Cortex of kidney (tissue), 1 donor: ENCODE measurements around the gene OARD1.
"Not testable (repeated sequence)": the region's sequence is repeated elsewhere in the genome, so short reads cannot be mapped to it uniquely, and the experiment has no call there.

Experiments used
- DNase-seq: peaks from one replicate; lab custom pipeline; 2025; lab: John Stamatoyannopoulos, UW

OARD1 gene, protein sequence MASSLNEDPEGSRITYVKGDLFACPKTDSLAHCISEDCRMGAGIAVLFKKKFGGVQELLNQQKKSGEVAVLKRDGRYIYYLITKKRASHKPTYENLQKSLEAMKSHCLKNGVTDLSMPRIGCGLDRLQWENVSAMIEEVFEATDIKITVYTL

DNA sequence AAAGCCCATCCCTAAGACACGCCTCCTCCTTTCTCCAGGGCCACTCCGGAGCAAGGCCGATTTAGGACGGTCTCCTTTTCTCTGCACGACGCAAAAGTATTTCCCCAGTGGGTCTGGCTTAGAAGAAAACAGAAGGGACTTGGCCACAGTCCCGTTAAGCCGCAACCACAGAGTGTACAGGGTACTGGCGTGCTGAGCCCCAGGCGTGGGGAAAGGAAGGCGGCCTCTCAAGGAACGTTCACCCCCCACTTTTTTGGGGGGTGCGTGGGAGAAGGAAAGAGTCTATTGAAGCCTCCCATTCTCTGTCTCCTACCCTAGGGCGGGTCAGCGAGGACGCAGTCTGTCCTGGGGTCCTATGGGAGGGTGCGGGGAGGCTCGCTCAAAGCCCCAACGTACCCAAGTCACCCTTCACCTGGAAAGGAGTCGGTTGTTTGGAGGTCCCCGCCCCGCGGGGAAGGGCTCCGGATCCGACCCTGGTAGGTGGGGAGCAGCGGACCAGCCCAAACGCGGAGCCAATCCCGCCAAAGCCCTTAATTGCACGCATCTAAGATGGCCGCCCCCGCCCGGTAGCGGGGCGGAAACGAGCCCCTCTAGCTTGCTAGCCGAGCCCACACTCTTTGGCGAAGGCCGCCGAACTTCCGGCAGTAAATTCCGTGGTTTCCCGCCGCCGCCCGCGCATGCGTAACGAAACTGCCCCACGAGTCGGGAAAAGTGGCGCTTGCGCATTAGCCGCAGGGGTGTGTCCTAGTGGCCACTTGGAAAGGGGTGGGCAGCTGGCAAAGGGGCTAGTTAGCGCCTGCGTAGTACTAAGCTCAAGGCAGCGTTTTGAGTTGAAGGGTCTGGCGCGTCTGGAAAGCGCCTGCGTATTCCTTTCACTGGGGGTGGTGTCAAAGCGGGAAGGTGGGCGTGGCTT is at the start of gene OARD1:
OARD1 (minus strand) TSS at position 434 of the 913 bp plus-strand sequence. CDS start 722 bp downstream, outside the sequence.
- DNase-seq = peak; percentile 83

DNA sequence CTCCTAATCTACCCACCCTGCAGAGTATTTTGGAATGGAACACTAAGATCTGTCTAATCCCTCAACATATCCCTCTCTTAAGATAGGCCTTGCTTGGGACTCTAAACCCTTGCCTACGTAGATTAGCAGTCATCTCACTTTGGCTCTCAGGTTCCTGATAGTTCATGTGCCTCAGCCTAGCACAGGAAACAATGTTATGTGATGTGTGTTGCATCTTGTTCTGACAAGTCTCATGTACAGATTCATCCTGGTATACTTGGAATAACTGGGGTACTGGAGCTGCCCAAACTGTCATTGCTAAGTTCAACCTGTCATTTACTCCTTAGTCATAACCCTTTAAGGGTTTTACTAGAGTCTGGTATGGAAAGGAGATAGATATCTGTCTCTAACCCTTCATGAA is 47.9 kb upstream of the OARD1 start:
- no peak for DNase-seq

DNA sequence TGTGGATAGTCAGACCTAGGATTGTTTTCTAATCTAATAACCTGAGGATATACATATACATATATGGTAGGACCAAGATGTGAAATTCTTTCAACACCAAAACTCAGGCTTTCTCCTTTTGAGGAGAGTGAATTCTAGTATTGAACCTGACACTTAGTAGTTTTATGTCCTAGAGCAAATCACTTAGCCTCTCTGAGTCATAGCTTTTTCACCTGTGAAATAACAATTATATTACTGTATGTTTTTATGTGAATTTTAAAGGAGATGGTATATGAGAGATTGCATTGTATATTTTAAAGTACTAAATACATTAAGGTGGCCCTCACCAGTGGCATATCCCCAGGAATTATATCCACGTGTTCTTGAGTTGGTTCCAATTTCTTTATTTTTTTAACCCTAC is 47.4 kb upstream of the OARD1 start:
- no peak for DNase-seq

DNA sequence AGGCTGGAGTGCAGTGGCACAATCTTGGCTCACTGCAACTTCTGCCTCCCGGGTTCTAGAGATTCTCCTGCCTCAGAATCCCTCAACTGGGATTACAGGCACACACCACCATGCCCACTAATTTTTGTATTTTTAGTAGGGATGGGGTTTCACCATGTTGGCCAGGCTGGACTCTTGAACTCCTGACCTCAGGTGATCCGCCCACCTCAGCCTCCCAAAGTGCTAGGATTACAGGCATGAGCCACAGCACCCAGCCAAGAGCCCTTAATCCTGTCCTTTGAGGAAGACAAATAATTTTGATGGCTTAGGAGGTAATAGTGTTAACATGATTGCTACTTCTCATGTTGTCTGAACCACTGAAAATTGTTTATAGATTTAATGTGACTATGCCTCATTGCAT is 42.9 kb upstream of the OARD1 start:
- not testable (repeated sequence) for DNase-seq

GRCh38 chr6:41111017-41111416 is 38.9 kb upstream of the OARD1 start:
- no peak for DNase-seq

GRCh38 chr6:41103847-41104246 is 31.7 kb upstream of the OARD1 start:
- no peak for DNase-seq

DNA sequence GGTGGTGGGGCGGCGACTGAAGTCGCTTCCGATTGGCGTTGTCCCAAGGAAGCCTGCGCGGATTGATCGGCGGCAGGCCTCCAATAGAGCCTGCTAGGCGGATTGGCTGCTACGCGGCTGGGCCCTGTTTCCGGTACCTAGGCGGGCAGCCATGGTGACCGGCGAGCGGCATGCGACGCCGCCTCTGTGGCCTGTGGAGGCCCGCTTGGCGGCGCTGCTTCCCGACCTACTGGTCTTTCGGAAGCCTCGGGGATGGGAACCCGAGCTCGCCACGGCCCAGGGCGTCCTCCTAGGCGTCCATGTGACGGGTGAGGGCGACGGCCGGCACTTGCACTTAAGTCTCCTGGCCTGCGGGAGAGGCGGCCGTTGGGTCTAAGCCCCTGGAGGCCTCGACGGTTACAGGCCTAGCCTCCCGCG is 28.7 kb upstream of the OARD1 start:
- DNase-seq = no peak

DNA sequence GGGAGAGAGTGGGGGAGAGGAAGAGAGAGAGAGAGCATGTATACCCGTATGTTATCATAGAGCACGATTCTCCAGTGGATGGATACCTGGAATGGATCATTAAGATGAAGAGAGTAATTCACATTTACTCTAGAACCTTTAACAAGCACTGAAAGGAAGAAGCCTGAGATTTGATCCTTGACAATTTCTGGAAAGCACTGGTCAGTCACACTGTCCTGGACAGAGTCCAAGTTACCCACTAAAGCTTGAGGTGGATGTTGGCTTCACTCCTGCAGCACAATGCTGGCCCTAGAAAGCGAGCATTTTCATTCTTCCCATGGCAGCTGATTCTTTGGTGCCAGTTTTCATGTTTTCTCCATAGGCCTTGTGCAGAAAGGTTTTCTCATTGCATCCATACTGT is 26.2 kb upstream of the OARD1 start:
- DNase-seq = no peak

GRCh38 chr6:41097467-41098090 is 25.4 kb upstream of the OARD1 start:
- DNase-seq = no peak

GRCh38 chr6:41093729-41094128 is 21.6 kb upstream of the OARD1 start:
- DNase-seq = no peak

GRCh38 chr6:41092421-41093140 is 20.4 kb upstream of the OARD1 start:
- DNase-seq = no peak

GRCh38 chr6:41090841-41091761 is 18.9 kb upstream of the OARD1 start:
- DNase-seq = no peak

DNA sequence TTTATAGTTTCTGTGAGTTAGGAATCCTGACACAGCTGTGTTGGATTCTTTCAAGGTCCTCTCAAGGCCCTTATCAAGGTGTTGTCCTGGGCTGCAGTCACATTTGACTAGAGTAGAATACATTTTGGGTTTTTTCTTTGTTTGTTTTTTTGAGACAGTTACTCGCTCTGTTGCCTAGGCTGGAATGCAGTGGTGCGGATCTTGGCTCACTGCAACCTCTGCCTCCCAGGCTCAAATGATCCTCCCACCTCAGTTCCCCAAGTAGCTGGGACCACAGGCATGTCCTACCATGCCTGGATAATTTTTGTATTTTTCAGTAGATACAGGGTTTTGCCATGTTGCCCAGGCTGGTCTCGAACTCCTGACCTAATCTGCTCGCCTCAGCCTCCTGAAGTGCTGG is 16.3 kb upstream of the OARD1 start:
- no peak for DNase-seq

- DNase-seq = no peak
These were observed 13.0 kb upstream of the OARD1 start for GRCh38 chr6:41085182-41085581.

GRCh38 chr6:41083072-41083471 is 10.9 kb upstream of the OARD1 start:
- no peak for DNase-seq

DNA sequence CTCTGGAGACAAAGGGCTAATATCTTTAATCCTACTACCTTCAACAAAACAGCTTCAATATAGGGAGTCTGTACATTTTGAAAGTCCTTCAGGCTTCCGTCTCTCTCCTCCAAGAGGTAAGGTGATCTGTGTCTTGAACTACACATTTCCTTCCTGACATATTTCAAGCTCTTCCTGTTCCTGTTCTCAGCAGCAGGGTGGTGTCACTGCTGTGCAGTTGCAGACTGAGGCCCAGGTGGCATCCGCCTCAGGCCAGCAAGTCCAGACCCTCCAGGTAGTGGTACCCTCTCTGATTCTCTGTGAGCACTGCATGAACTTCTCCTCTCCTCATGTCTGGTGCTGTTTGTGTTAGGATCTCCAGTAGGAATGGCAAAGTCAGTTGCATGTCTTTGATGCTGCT is 8.5 kb upstream of the OARD1 start:
- DNase-seq = no peak

- DNase-seq = no peak
These were observed 6.9 kb upstream of the OARD1 start for GRCh38 chr6:41079080-41079479.

DNA sequence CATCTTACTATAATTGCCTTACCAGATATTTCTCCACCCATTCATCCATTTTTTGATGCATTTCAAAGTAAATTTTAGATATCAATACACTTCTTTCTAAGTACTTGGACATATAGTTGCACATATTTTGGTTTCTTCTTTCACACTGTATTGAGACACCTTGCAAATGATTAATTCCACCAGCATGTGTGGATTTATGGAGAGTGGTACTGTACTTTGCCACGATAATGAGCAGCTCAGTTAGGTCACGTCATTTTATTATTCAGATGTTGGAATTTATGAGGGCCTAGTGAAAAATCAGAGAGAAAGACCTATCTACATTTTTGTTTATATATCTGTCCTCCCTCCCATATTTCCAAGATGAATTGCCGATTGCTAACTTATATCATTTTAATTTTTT is 5.9 kb upstream of the OARD1 start:
- DNase-seq = no peak

- no peak for DNase-seq
These were observed 5.4 kb upstream of the OARD1 start for GRCh38 chr6:41077536-41077935.

DNA sequence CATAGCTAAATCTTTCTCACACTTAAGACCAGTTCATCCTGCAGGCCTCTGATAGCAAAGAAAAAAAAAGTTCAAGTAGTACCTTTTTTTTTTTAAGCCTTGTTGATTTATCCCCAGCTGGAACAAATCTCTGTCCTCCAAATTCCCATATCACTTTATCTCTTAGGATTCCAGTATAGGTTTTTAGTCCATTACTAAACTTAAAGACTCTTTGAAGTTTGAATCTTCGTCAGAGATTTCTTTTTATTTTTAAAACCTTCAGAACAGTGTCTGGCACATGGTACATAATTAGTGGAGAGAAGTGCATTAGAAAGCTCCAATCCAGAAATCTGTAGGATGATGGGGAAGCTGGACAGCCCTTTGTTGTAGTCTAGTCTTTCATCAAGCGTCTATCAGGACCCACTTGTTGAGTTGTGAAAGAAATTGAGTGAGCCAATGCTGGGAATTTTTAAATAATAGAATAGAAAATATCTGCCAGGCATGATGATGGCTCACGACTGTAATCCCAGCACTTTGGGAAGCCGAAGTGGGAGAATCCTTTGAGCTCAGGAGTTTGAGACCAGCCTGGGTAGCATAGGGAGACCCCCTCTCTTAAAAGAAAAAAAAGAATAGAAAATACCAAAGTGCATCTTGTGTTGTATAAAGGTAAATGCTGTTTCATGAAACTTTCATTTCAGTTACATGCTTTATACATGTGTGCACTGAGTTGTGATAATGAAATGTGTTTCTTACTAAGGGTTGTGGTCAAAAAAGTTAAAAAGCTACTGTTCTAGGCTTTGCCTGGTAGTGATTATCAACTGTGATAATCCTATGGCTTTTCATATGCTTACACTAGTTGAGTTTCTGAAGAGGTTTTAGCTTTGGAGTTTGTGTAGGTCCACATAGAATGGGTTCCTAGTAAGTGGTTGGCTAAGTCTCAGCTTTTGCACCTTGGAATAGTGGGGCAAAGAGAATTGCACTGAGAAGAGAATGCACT is 3.8 kb upstream of the OARD1 start:
- no peak for DNase-seq
